Measurements from ENCODE around the gene RAD51B.

- TF ChIP-seq ZNF274 (IDR thresholded peaks at IDR 0.05; ENCODE audit: low read depth, low read length) (no peak), YY1 (IDR thresholded peaks at IDR 0.05; ENCODE audit: insufficient read depth, insufficient read length) (no peak)
Measured at GRCh38 chr14:68548194-68549076, 728.9 kb downstream of the RAD51B start.
